ENCODE data around the gene NKAIN2.
"Not testable (repeated sequence)": the region's sequence is repeated elsewhere in the genome, so short reads cannot be mapped to it uniquely, and the experiment has no call there.

Gene NKAIN2

GRCh38 chr6:123888771-123889513, 85.3 kb downstream of the NKAIN2 start:
- no peak for DNase-seq (ENCODE audit: low read depth in 3 of 3, low spot score in 1 of 3)

GRCh38 chr6:123895346-123895745, 91.7 kb downstream of the NKAIN2 start:
- no peak for DNase-seq (ENCODE audit: low read depth in 3 of 3, low spot score in 1 of 3)

GRCh38 chr6:123895806-123896205, 92.1 kb downstream of the NKAIN2 start:
- no peak for DNase-seq (ENCODE audit: low read depth in 3 of 3, low spot score in 1 of 3)

- no peak for DNase-seq (ENCODE audit: low read depth in 3 of 3, low spot score in 1 of 3)
Observed at GRCh38 chr6:123896869-123897268, 93.2 kb downstream of the NKAIN2 start.

- no peak for DNase-seq (ENCODE audit: low read depth in 3 of 3, low spot score in 1 of 3)
Observed at GRCh38 chr6:123897965-123898364, 94.3 kb downstream of the NKAIN2 start.

GRCh38 chr6:123898665-123899064, 95.0 kb downstream of the NKAIN2 start:
- no peak for DNase-seq (ENCODE audit: low read depth in 3 of 3, low spot score in 1 of 3)

GRCh38 chr6:123899745-123900144, 96.1 kb downstream of the NKAIN2 start:
- no peak for DNase-seq (ENCODE audit: low read depth in 3 of 3, low spot score in 1 of 3)

GRCh38 chr6:123901436-123901835, 97.8 kb downstream of the NKAIN2 start:
- no peak for DNase-seq (ENCODE audit: low read depth in 3 of 3, low spot score in 1 of 3)

- no peak for DNase-seq (ENCODE audit: low read depth in 3 of 3, low spot score in 1 of 3)
Observed at GRCh38 chr6:123902738-123903313, 99.2 kb downstream of the NKAIN2 start.

GRCh38 chr6:123904228-123904627, 100.6 kb downstream of the NKAIN2 start:
- DNase-seq (ENCODE audit: low read depth in 3 of 3, low spot score in 1 of 3), result no peak

GRCh38 chr6:123908797-123909196, 105.1 kb downstream of the NKAIN2 start:
- DNase-seq (ENCODE audit: low read depth in 3 of 3, low spot score in 1 of 3), result no peak

GRCh38 chr6:123909989-123910388, 106.3 kb downstream of the NKAIN2 start:
- no peak for DNase-seq (ENCODE audit: low read depth in 3 of 3, low spot score in 1 of 3)

- no peak for DNase-seq (ENCODE audit: low read depth in 3 of 3, low spot score in 1 of 3)
Observed at GRCh38 chr6:123913863-123914262, 110.2 kb downstream of the NKAIN2 start.

- DNase-seq (ENCODE audit: low read depth in 3 of 3, low spot score in 1 of 3), result not testable (repeated sequence)
Observed at GRCh38 chr6:123923379-123923778, 119.7 kb downstream of the NKAIN2 start.

- no peak for DNase-seq (ENCODE audit: low read depth in 3 of 3, low spot score in 1 of 3)
Observed at GRCh38 chr6:123925350-123925749, 121.7 kb downstream of the NKAIN2 start.

GRCh38 chr6:123925842-123926399, 122.3 kb downstream of the NKAIN2 start:
- no peak for DNase-seq (ENCODE audit: low read depth in 3 of 3, low spot score in 1 of 3)

GRCh38 chr6:123928529-123928928, 124.9 kb downstream of the NKAIN2 start:
- no peak for DNase-seq (ENCODE audit: low read depth in 3 of 3, low spot score in 1 of 3)

GRCh38 chr6:123931928-123932327, 128.3 kb downstream of the NKAIN2 start:
- no peak for DNase-seq (ENCODE audit: low read depth in 3 of 3, low spot score in 1 of 3)

- DNase-seq (ENCODE audit: low read depth in 3 of 3, low spot score in 1 of 3), result no peak
Observed at GRCh38 chr6:123940551-123940950, 136.9 kb downstream of the NKAIN2 start.

- no peak for DNase-seq (ENCODE audit: low read depth in 3 of 3, low spot score in 1 of 3)
Observed at GRCh38 chr6:123941855-123942254, 138.2 kb downstream of the NKAIN2 start.

GRCh38 chr6:123945386-123945785, 141.7 kb downstream of the NKAIN2 start:
- DNase-seq (ENCODE audit: low read depth in 3 of 3, low spot score in 1 of 3), result no peak

GRCh38 chr6:123953920-123954319, 150.3 kb downstream of the NKAIN2 start:
- DNase-seq (ENCODE audit: low read depth in 3 of 3, low spot score in 1 of 3), result no peak

All from stimulated activated CD4-positive, alpha-beta T cell treated with anti-CD3 and anti-CD28 coated beads, TNF-alpha, amount 100 ng/mL, for 1 hour (primary cell).